NCI-H146 treated with DMSO at 0.1 percent for 48 hours (cell line): ENCODE results near the gene CEP63.
"Not testable (repeated sequence)": the region's sequence is repeated elsewhere in the genome, so short reads cannot be mapped to it uniquely, and the experiment has no call there.

Source experiments
- DNase-seq: peaks from one replicate; lab custom pipeline; 2025; ENCODE audit not compliant: unreplicated experiment; lab: John Stamatoyannopoulos, UW

CEP63 gene

DNA sequence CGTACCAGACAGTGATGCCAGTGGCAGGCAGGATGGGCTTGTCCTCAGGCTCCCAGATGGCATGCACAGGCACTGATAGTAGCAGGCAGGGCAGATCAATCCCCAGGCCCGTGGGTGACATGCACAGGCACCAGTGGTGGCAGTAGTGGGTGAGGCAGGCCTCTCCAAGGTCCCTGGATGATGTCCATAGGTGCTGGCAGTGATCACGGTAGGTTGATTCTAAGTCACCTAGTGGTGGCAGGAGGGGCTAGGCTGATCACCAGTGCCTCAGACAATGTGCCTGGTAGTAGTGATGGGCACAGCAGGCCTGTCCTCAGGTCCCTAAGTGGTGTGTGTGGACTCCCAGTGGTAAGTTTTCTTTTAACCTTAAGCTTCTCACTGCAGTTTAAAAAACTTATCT, 19.6 kb downstream of the CEP63 start:
- no peak for DNase-seq

DNA sequence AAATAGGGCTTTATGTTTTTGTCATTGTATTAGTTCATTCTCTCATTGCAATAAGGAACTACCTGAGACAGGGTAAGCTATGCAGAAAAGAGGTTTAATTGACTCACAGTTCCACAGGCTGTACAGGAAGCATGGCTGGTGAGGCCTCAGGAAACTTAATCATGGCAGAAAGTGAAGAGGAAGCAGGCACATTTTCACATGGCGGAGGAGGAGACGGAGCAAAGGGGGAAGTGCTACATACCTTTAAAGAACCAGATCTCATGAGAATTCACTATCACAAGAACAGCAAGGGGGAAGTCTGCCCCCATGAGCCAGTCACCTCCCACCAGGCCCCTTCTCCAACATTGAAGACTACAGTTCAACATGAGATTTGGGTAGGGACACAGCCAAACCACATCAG, 25.6 kb downstream of the CEP63 start:
- DNase-seq = no peak

DNA sequence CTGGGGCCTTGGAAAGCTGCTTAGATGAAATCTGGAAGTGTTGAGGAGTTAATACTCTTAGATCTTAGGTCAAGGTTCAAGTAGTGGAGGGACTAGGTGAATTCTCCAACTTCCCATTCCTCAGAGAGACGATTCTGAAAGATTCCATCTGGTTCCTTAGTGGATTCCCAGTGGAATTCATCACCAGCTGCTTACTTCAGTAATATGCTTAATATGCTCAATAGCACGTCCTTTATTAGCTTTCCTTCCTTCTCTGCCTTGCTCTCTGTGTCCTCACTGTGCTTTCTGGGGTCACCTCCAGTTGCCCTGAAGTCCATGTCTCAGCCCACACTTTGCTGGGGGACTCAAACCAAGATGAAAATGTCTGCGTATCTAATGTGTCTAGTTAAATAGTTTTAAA, 31.0 kb downstream of the CEP63 start:
- no peak for DNase-seq

DNA sequence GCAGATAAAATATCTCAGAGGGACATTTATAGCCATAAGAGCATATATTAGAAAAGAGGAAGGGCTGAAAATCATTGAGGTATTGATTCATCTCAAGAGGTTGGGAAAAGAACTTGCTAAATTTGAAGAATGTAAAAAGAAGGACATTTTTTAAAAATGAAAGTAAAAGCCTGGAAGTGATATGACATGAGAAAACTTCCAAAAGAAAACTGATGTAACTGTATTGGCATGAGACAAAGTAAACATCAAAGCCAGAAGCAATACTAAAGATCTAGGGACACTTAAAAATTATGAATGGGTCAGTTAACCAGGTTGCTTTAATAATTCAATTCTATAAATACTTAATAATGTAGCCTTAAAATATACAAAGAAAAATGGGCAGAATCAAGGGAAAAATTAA, 31.9 kb downstream of the CEP63 start:
- DNase-seq = no peak

DNA sequence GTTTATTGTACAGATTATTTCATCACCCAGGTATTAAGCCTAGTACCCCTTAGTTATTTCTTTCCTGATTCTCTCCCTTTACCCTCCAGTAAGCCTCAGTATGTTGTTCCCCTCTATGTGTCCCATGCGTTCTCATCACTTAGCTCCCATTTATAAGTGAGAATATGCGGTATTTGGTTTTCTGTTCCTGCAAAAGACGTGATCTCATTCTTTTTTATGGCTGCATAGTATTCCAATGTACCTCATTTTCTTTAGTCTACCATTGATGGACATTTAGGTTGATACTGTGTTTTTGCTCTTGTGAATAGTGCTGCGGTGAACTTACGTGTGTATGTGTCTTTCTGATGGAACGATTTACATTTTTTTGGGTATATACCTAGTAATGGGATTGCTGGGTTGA, 36.7 kb downstream of the CEP63 start:
- DNase-seq = no peak

DNA sequence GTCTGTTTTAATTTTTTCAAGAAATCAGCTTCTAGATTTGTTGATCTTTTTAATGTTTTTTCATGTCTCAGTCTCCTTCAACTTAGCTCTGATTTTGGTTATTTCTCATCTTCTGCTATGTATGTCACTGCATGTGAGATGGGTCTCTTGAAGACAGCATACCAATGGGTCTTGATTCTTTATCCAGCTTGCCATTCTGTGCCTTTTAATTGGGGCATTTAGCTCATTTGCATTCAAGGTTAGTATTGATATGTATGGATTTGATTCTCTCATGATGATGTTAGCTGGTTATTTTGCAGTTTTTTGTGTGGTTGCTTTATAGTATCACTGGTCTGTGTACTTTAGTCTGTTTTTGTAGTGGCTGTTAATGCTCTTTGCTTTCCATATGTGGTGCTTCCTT, 39.4 kb downstream of the CEP63 start:
- DNase-seq = no peak

DNA sequence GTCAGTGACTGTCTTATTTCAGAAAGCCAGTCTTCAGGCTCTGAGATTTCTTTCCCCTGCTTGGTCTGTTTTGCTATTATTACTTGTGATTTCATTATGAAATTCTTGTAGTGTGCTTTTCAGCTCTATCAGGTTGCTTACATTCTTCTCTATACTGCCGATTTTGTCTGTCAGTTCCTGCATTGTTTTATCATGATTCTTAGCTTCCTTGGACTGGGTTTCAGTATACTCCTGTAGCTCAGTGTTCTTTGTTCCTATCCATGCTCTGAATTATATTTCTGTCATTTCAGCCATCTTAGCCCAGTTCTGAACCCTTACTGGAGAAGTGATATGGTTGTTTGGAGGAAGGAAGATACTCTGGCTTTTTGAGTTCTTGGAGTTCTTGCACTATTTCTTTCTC, 40.5 kb downstream of the CEP63 start:
- DNase-seq = no peak

DNA sequence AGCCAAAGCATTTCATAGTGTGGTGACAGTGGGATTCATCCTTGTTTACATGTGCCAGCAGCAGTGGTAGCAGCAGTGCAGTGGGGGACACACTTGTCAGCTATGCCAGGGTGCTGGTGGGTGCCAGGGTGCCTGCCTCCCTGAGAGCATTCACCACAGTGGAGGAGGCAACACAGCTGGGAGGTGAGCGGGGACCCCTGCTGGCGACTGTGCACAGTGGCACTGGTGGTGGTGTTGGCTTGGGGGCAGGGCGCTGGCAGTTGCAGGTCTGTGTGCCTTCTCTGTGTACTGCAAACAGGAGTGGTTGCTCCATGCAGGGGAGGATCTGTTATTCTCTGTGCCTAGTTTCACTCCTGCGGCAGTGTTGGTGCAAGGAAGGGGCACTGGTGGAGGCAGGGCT, 41.2 kb downstream of the CEP63 start:
- no peak for DNase-seq

DNA sequence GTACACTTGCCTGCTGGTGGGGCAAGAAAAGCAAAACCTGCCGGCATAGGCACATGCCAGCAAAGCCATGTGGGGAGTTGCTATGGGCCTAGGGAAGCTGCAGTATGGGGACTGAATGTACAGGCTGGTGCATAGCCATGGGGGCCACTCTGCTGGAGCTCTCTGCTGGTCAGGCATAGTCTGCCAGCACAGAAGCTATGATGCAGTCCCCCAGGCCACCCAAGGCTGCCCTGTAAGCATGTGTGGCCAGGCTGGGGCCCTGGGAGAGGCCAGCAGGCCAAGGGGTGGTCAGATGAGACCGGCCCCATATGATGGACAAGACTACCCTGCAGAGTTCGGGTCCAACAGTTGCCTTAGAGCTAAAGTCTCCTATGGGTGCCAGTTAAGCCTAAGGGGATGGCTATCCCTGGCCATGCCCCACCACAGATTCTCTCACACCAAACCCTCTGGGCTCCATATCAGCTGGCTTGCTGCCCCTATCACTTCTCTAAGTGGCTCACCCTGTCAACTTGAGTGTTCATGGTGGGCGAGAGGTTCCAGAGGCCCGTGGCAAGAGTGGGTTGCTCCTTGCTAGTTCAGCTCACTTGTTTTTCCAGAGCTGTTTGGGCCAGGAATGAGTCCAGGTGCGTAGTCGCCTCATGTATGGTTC, 41.8 kb downstream of the CEP63 start:
- DNase-seq = no peak

DNA sequence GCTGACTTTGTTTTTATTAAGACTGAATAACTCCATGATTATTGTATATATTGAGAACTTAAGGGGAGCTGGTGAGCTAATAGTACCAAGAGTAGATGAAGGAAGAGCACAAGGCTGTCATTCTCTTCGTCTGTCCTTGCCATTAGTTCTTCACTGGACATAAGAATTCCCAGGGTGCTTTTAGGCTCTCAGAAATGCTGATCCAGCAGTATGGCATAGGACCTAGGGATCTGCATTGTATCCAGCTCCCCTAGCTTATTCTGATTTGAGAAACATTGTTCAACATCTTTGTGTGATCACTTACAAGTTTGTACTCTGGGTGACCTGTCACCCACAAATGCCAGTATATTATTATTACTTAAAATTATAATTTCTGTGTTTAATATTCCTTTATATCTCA, 47.6 kb downstream of the CEP63 start:
- no peak for DNase-seq

DNA sequence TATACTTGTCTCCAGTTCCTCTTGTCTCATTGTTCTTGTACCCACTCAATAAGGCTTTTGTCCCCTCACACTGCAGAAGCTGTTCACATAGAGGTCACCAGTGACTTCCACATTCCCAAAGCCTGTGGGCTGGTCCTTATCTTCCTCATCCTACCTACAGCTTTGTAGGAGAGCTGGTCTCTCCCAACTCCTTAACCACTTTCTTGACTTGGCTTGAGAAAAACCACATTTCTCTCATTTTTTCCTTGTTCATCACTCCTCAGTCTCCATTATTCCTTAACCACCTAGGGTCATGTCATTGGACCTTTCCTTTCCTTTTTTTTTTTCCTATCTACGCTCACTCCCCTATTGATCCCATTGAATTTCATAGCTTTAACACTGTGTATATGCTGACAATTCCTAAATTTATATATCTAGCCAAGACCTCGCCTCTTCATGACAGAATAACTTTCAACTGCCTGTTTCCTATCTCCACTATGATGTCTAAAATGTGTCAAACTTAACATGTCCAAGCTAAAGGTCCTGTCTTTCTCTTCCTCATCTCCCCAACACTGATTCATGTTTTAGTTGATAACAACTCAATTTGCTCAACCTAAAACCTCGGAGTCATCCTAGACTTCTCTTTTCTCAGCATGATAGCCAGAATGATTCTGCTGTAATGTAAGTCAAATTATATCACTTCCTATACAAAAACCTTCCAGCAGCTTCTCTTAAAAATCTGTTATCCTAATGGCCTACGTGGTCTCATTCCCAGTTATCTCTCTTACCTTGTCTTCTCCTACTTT, 49.5 kb downstream of the CEP63 start:
- DNase-seq = no peak

DNA sequence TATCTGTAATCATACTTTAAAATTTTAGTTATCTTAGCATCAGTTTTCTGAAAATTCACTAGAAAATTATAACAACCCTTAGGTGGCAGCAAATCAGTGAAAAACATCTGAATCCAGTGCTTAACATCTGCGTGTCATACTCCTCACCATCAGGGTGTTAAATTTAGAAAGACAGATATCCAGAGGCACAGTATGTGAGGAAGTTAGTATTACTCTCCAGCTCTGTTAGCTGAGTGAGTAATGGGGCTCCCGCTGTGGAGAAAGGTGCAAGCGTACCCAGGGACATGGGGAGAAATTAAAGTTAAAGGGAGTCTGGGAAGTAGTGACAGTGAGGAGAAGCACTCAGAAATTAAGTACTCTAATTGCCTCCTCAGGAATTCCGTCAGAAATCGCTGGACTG, 50.9 kb downstream of the CEP63 start:
- no peak for DNase-seq

DNA sequence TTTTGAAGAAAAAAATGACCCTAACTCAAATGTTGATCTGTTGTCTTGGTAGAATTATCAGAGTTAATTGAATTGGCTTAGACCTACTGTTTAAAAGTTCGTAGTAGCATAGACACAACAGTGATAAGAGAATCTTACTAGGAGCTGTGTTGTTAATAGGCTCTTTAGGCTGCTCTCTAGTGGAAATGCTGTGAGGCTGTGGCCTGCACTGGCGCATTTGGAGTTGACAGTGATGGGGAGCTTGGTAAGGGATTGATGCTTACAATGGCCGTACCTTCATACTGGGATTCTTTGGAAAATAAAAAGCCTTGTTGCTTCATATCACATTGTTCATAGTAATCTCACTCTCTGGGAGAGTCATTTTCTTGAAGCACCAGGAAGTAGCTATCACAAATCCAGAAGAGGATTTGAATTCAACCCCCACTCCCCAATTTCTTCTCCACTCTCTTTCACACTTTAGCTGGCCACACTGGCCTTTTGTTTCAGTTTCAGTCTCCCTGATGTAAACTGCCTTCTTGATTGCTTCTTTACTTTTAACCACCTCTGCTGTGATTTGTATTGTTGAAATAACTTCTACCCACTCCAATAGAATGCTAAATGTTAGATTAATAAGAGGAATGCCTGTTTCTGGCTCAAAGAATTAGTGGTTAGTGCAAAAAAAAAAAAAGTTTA, 56.6 kb downstream of the CEP63 start:
- no peak for DNase-seq

DNA sequence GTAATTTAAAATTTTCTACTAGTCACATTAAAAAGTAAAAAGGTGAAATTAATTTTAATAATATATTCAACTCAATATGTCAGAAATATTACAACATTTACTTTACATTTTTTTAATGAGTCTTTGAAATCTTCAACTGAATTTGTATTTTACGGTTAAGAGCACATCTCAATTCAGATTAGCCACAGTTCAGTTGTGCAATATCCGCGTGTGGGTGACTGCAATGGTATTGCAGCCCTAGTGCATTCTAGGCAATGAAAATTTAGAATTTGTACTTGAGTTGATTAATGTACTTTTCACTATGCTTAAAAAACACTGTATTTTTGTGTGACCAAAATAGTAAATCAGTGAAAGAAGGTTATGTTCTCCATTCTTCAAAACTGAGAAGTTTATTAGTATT, 57.3 kb downstream of the CEP63 start:
- no peak for DNase-seq

DNA sequence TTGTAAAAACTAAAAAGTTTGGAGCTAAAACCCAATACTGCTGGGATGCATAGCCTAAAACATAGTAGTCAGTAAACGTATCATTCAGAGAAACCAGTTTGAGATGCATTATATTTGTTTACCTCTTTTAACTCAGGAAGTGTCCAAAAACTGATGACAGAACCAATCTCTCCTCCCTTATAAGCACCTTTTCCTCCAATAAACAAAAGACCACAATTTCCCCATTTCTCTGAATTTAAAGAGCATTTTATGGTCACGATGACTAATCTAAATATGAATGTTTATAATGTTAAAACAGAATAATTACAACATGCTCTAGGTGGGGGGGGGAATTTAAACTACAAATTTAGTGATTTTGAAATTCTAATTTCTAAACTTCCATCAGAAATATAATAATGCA, 58.5 kb downstream of the CEP63 start:
- no peak for DNase-seq

DNA sequence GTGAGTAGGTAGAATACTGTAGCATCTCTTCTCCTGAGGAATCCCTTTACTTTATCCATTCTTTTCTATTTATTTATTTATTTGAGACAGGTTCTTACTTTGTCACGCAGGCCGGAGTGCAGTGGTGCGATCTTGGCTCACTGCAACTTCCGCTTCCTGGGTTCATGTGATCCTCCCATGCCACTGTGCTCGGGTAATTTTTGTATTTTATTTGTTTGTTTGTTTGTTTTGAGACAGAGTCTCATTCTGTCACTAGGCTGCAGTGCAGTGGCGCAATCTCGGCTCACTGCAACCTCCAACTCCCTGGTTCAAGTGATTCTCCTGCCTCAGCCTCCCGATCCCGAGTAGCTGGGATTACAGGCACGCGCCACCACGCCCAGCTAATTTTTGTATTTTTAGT, 58.9 kb downstream of the CEP63 start:
- DNase-seq = not testable (repeated sequence)

DNA sequence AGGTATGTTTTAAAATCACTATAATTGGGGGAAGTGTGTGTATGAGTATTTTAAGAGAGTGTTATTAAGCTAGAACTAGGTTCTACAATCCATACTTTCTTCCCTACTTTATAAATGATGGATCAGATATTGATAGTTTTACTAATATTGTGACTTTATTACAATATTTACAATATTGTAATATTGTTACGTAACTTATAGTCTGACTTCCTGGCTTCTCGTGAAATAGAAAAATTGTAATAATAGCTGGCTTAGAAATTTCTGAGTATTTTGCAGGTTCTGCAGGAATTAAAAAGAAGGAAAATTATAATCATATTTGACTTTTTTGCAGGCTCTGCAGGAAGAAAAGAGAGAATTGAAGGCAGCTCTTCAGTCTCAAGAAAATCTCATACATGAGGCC, 60.0 kb downstream of the CEP63 start:
- no peak for DNase-seq

DNA sequence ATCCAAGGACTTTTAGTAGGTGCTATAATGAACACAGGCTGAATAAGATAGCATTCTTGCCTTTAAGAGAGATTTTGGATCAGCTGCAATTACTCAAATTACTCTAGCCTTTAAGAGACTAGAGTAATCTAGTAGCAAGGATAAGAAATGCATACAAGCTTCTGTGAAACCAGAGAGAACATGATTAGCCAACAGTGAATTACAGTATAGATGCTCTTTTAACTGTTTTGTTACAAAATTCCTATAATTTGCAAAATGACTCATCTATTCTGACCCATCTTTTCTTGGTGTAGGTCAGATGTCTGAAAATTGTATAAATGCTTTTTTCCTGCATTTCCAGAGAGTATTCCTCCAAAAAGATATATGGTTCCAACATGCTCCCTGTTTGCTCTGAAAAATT, 66.9 kb downstream of the CEP63 start:
- no peak for DNase-seq

DNA sequence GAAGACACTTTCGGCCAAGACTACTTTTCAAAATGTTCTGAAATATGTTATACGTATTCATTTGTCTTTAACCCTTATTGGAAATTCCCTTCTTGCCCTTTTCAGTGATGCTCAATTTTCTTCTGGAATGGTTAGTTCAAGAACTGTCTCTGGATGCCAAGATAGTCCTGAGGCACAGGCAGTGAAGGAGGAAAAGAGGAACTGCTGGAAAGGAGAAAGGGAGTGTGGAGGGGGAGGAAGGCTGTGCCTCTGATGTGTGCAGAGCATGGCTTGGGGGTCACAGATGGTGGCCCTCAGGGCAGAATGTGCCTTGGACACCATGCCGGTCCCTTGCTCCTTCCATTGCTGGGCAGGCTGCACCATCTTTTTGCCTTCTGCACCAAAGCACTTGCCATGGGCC, 73.7 kb downstream of the CEP63 start:
- no peak for DNase-seq

DNA sequence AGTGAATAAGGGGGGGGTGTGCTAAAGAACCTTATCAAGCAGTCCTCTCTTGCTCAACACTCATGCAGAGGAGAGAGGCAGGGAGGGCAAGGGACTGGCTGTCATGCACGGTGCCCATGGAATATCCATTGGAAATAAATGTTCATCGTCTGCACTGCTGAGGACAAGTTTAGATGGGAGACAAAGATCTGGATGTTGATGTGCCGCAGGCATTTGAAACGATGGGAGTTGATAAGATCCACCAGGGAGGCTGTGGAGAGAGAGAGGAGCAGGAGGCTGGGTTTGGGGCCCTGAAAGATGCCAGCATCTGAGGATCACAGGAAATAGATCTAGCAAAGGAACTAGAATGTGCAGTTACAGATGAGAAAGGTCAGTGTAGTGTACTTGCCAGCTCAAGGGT, 76.2 kb downstream of the CEP63 start:
- DNase-seq = no peak

DNA sequence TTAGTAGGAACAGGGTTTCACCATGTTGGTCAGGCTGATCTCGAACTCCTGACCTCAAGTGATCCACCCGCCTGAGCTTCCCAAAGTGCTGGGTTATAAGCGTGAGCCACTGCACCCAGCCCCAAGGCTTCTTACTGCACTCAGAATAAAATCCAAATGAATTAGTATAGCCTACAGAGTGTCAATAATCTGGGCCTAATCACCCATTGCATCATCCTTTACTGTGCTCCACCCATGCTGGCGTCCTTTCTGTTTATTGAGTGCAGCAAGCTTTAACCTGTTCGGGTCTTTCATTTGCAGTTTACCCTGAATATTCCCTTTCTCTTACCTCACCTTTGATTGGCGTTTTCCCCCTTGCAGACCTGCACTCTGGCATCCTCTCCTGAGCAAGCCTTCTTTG, 77.7 kb downstream of the CEP63 start:
- no peak for DNase-seq

DNA sequence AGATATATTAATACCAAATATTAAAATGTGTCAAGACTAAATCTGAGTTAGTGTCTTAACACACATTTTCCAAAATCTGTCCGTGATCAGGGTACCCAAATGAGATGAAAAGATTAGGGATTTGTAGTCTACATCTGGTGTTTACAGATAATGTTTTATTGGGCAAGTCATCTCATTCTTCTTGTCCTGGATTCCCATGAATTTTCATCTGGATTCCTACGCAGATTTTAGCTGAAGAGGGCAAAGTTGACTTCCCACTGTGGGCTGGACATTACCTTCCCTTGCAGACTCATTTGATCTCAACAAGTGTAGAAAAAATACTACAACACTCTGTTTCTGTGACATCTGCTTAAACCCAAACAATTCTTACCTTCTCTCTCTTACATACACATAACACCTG, 79.1 kb downstream of the CEP63 start:
- DNase-seq = no peak
